Stomach (tissue), 4 donors: ENCODE data around the gene IFI30.

Experiments used
- POLR2A ChIP-seq, 4 donors: fragments of 450-650 bp; IDR thresholded peaks; one replicate each; pipeline ENCODE4 v1.6.1; 2016; ENCODE audit warnings: antibody characterized with exemption in 4 of 4, control low read depth in 2 of 4, mild to moderate bottlenecking in 1 of 4, moderate library complexity in 1 of 4
- TF ChIP-seq, protein P1 (sequence below), 7 experiments: fragments of 450-650 bp in 4 of 7; fragments of 200-600 bp in 3 of 7; sonication (generic) in 3 of 7; IDR thresholded peaks; one replicate each; pipeline ENCODE4 v1.5.1; 2016 to 2019; ENCODE audit warnings: antibody characterized with exemption in 7 of 7, control low read depth in 2 of 7, mild to moderate bottlenecking in 1 of 7

GRCh38 chr19:18204394-18205199 lies 31.0 kb downstream of the IFI30 start:
- TF ChIP-seq, protein P1, sequence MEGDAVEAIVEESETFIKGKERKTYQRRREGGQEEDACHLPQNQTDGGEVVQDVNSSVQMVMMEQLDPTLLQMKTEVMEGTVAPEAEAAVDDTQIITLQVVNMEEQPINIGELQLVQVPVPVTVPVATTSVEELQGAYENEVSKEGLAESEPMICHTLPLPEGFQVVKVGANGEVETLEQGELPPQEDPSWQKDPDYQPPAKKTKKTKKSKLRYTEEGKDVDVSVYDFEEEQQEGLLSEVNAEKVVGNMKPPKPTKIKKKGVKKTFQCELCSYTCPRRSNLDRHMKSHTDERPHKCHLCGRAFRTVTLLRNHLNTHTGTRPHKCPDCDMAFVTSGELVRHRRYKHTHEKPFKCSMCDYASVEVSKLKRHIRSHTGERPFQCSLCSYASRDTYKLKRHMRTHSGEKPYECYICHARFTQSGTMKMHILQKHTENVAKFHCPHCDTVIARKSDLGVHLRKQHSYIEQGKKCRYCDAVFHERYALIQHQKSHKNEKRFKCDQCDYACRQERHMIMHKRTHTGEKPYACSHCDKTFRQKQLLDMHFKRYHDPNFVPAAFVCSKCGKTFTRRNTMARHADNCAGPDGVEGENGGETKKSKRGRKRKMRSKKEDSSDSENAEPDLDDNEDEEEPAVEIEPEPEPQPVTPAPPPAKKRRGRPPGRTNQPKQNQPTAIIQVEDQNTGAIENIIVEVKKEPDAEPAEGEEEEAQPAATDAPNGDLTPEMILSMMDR (IDR thresholded peaks at IDR 0.05): no peak
- no peak for TF ChIP-seq POLR2A (IDR thresholded peaks at IDR 0.05)
